AG10803 (cell line): ENCODE results near the gene SVOPL.

Experiments used
- DNase-seq: peaks from one replicate; pipeline ENCODE4 v3.0.0; 2010; ENCODE audit warnings: low read depth
- H3K4me3 ChIP-seq: 2 replicates; pipeline ENCODE4 v1.5.1; 2011; ENCODE audit warnings: mild to moderate bottlenecking, low read length, control low read depth
- TF ChIP-seq, protein P1 (sequence below): conservative IDR thresholded peaks from 2 replicates; pipeline ENCODE4 v1.5.1; 2011; ENCODE audit warnings: mild to moderate bottlenecking, low read length, control low read depth, inconsistent platforms

SVOPL gene

GRCh38 chr7:138625084-138625848 is 75.9 kb downstream of the SVOPL start:
- TF ChIP-seq, protein P1, sequence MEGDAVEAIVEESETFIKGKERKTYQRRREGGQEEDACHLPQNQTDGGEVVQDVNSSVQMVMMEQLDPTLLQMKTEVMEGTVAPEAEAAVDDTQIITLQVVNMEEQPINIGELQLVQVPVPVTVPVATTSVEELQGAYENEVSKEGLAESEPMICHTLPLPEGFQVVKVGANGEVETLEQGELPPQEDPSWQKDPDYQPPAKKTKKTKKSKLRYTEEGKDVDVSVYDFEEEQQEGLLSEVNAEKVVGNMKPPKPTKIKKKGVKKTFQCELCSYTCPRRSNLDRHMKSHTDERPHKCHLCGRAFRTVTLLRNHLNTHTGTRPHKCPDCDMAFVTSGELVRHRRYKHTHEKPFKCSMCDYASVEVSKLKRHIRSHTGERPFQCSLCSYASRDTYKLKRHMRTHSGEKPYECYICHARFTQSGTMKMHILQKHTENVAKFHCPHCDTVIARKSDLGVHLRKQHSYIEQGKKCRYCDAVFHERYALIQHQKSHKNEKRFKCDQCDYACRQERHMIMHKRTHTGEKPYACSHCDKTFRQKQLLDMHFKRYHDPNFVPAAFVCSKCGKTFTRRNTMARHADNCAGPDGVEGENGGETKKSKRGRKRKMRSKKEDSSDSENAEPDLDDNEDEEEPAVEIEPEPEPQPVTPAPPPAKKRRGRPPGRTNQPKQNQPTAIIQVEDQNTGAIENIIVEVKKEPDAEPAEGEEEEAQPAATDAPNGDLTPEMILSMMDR, result no peak
- H3K4me3 ChIP-seq, result no peak overlapping the region
- DNase-seq, result no peak

- TF ChIP-seq, protein P1, result no peak
- DNase-seq, result no peak
- H3K4me3 ChIP-seq, result no peak overlapping the region
These were observed 78.3 kb downstream of the SVOPL start for GRCh38 chr7:138622841-138623240.

DNA sequence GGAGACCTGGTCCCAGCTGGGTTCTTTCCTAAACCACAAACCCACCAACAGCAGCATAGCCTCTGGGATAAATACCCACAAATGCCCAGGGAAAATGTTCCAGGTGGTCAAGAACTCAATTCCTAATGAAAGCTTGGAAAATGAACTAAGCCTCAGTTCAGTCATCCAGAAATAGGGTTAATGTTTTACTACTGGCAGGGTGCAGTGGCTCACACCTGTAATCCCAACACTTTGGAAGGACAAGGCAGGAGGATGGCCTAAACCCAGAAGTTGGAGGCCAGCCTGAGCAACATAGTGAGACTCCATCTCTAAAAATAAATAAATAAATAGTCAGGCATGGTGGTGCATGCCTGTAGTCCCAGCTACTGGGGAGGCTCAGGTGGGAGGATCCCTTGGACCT is 82.2 kb downstream of the SVOPL start:
- TF ChIP-seq, protein P1, result no peak

DNA sequence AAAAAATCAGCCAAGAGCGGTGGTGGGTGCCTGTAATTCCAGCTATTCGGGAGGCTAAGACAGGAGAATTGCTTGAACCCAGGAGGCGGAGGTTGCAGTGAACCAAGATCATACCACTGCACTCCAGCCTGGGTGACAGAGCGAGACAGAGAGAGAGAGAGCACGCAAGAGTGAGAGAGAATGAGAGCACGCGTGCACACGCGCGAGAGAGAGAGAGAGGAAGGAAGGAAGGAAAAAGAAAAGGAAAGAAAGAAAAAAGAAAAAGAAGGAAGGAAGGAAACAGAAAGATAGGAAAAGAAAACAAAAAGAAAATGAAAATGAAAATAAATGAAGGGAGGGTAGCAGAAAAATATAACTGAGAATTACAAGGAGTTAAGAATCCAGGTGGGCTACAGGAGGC is 82.7 kb downstream of the SVOPL start:
- DNase-seq, result no peak
- TF ChIP-seq, protein P1, result no peak

More for the DNA sequence above, 82.2 kb downstream of the SVOPL start:
- DNase-seq, result no peak
- H3K4me3 ChIP-seq, result no peak overlapping the region

GRCh38 chr7:138616085-138616484 is 85.1 kb downstream of the SVOPL start:
- TF ChIP-seq, protein P1, result no peak
- H3K4me3 ChIP-seq, result no peak overlapping the region
- DNase-seq, result no peak

More for the DNA sequence above, 82.7 kb downstream of the SVOPL start:
- no peak overlapping the region for H3K4me3 ChIP-seq

DNA sequence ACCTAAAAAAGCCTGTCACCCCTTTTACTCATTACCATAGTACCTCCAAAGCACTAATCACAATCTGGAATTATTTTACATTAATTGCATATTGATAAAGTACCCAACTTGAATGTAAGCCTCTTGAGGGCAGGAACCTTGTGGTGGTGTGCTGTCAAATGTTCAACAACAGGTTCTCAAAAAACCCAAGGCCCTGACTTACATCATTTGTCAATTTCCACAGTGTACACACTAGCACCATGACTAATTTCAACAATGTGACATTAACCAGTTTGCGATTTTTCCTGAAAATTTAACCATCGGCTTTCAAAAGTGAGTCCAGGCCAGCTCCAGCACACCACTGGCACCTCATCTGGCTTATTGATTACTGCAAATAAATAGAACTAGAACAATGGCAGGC is 87.5 kb downstream of the SVOPL start:
- TF ChIP-seq, protein P1, result no peak
- DNase-seq, result no peak

GRCh38 chr7:138610671-138611170 is 90.4 kb downstream of the SVOPL start:
- TF ChIP-seq, protein P1, result no peak
- H3K4me3 ChIP-seq, result no peak overlapping the region
- DNase-seq, result no peak

More for the DNA sequence above, 87.5 kb downstream of the SVOPL start:
- no peak overlapping the region for H3K4me3 ChIP-seq
